PC-3 (cell line): Measurements from ENCODE around the gene DUSP19. TPM values are rescaled to one million over a fixed set of nuclear protein-coding genes. Genes with fewer than 3 reads are reported as not detected.

Experiments used
- ATAC-seq: fragments of 200-7000 bp; cut with Tn5 transposase; 2 replicates; pipeline ENCODE4 v1.9.1; 2020; ENCODE audit warnings: mild to moderate bottlenecking, moderate library complexity
- BruUV-seq: library from RNA; stranded (reverse); fragments of 400-500 nt; replicated peaks from 2 replicates; lab custom pipeline; 2021; lab: Mats Ljungman, UMichigan
- CTCF ChIA-PET: fragments of 300-600 bp; sonication (Branson Sonifier 250); formaldehyde crosslinking; loops from one replicate; lab custom pipeline; 2022; ENCODE audit warnings: antibody characterized with exemption; lab: Charles Lee
- POLR2A ChIA-PET: fragments of 300-600 bp; sonication (Branson Sonifier 250); formaldehyde crosslinking; loops from one replicate; lab custom pipeline; 2022; ENCODE audit warnings: antibody characterized with exemption; ENCODE audit not compliant: unreplicated experiment; lab: Charles Lee
- DNase-seq: peaks from one replicate; pipeline ENCODE4 v3.0.0-alpha.2; 2015
- H2AFZ ChIP-seq: fragments of 300-600 bp; sonication (generic); 2 replicates; pipeline ENCODE4 v1.6.0; 2016; ENCODE audit warnings: antibody characterized with exemption, low read length
- H3F3A ChIP-seq: fragments of 300-600 bp; sonication (generic); one replicate; pipeline ENCODE4 v1.6.0; 2017; ENCODE audit warnings: antibody characterized with exemption, low read length, control low read depth, mild to moderate bottlenecking; ENCODE audit not compliant: unreplicated experiment
- H3K27ac ChIP-seq: fragments of 300-600 bp; sonication (generic); 2 replicates; pipeline ENCODE4 v1.5.1; 2016; ENCODE audit warnings: mild to moderate bottlenecking, low read length
- H3K27me3 ChIP-seq: fragments of 300-600 bp; sonication (generic); 2 replicates; pipeline ENCODE4 v1.6.1; 2016; ENCODE audit warnings: low read length, mixed read lengths
- H3K36me3 ChIP-seq: fragments of 300-600 bp; sonication (generic); 2 replicates; pipeline ENCODE4 v1.6.1; 2016; ENCODE audit warnings: low read depth, mixed run types, low read length, mixed read lengths
- H3K4me1 ChIP-seq: fragments of 300-600 bp; sonication (generic); 2 replicates; pipeline ENCODE4 v1.5.1; 2016; ENCODE audit warnings: low read length; ENCODE audit not compliant: insufficient read depth
- H3K4me2 ChIP-seq: fragments of 300-600 bp; sonication (generic); 2 replicates; pipeline ENCODE4 v1.6.0; 2016; ENCODE audit warnings: low read length
- H3K4me3 ChIP-seq: fragments of 300-600 bp; sonication (generic); 2 replicates; pipeline ENCODE4 v1.5.1; 2016; ENCODE audit warnings: mild to moderate bottlenecking, low read length, mixed read lengths
- H3K79me2 ChIP-seq: fragments of 300-600 bp; sonication (generic); 2 replicates; pipeline ENCODE4 v1.6.1; 2017; ENCODE audit warnings: low read length, mixed read lengths
- H3K9ac ChIP-seq: fragments of 300-600 bp; sonication (generic); 2 replicates; pipeline ENCODE4 v1.6.0; 2016; ENCODE audit warnings: mild to moderate bottlenecking, low read length
- H3K9me2 ChIP-seq: fragments of 300-600 bp; sonication (generic); replicated peaks from 2 replicates; pipeline ENCODE4 v1.6.1; 2016; ENCODE audit warnings: mixed run types, low read length, mixed read lengths
- H3K9me3 ChIP-seq: fragments of 300-600 bp; sonication (generic); 2 replicates; pipeline ENCODE4 v1.6.1; 2016; ENCODE audit warnings: low read length, mixed read lengths
- H4K20me1 ChIP-seq: fragments of 300-600 bp; sonication (generic); 2 replicates; pipeline ENCODE4 v1.6.1; 2016; ENCODE audit warnings: low read length, mixed read lengths
- EZH2 ChIP-seq: fragments of 300-600 bp; sonication (generic); IDR thresholded peaks from one replicate; pipeline ENCODE4 v1.6.1; 2017; ENCODE audit warnings: antibody characterized with exemption, mild to moderate bottlenecking, low read length; ENCODE audit not compliant: unreplicated experiment
- EZH2phosphoT487 ChIP-seq: fragments of 300-600 bp; sonication (generic); IDR thresholded peaks from 2 replicates; pipeline ENCODE4 v1.6.1; 2018; ENCODE audit warnings: mild to moderate bottlenecking, antibody characterized with exemption, low read length, borderline replicate concordance
- intact Hi-C: fragments of 100-400 bp; cut with micrococcal nuclease; formaldehyde crosslinking; loops from 2 replicates; pipeline ENCODE4 v1.9.0; 2023
- total RNA-seq: library from RNA; depleted of rRNA; stranded (reverse); fragments of >200 nt; gene quantifications from 2 replicates; pipeline ENCODE4 v1.2.3, GENCODE V29; 2014
- TF ChIP-seq, protein P1 (sequence below): fragments of 300-600 bp; sonication (generic); conservative IDR thresholded peaks from 2 replicates; pipeline ENCODE4 v1.5.1; 2017; ENCODE audit warnings: antibody characterized with exemption, low read depth, mild to moderate bottlenecking, low read length

DUSP19 gene
- total RNA-seq, 1 experiment from 2014 or later, result 0.51 TPM

DNA sequence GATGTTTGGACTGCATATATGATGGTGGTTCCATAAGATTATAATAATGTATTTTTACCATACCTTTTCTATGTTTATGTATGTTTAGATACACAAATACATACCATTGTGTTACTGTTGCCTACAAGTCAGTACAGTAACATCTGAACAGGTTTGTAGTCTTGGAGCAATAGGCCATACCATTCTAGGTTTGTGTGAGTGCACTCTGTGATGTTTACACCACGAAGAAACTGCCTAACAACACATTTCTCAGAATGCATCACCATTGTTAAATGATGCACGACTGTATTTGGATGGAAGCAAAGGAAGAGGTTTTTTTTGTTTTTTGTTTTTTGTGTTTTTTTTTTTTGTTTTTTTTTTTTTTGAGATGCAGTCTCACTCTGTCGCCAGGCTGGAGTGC, 9.5 kb downstream of the DUSP19 start:
- H3K9me3 ChIP-seq, result no peaks in the 10 kb centered on the region
- DNase-seq (no peak), ATAC-seq (no peak)
- no peaks in the 10 kb centered on the region for H3K79me2 ChIP-seq
- no peaks in the 10 kb centered on the region for H3K27me3 ChIP-seq
- intact Hi-C loops, result no loop called here
- no TSS peak for BruUV-seq
- no peak overlapping the region for H3K27ac ChIP-seq
- no peak overlapping the region for H2AFZ ChIP-seq
- H3K4me1 ChIP-seq, result no peaks in the 10 kb centered on the region
- CTCF ChIA-PET, result no interaction called here
- no peaks in the 10 kb centered on the region for H3K9me2 ChIP-seq
- no peaks in the 10 kb centered on the region for H4K20me1 ChIP-seq
- no peak overlapping the region for H3K4me2 ChIP-seq
- H3K4me3 ChIP-seq, result no peak overlapping the region
- H3K9ac ChIP-seq, result no peak overlapping the region
- no peaks in the 10 kb centered on the region for H3K36me3 ChIP-seq
- TF ChIP-seq EZH2phosphoT487, result no peak
- TF ChIP-seq EZH2, result no peak
- TF ChIP-seq, protein P1, sequence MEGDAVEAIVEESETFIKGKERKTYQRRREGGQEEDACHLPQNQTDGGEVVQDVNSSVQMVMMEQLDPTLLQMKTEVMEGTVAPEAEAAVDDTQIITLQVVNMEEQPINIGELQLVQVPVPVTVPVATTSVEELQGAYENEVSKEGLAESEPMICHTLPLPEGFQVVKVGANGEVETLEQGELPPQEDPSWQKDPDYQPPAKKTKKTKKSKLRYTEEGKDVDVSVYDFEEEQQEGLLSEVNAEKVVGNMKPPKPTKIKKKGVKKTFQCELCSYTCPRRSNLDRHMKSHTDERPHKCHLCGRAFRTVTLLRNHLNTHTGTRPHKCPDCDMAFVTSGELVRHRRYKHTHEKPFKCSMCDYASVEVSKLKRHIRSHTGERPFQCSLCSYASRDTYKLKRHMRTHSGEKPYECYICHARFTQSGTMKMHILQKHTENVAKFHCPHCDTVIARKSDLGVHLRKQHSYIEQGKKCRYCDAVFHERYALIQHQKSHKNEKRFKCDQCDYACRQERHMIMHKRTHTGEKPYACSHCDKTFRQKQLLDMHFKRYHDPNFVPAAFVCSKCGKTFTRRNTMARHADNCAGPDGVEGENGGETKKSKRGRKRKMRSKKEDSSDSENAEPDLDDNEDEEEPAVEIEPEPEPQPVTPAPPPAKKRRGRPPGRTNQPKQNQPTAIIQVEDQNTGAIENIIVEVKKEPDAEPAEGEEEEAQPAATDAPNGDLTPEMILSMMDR, result no peak
- POLR2A ChIA-PET, result no interaction called here
- H3F3A ChIP-seq, result no peaks in the 10 kb centered on the region

DNA sequence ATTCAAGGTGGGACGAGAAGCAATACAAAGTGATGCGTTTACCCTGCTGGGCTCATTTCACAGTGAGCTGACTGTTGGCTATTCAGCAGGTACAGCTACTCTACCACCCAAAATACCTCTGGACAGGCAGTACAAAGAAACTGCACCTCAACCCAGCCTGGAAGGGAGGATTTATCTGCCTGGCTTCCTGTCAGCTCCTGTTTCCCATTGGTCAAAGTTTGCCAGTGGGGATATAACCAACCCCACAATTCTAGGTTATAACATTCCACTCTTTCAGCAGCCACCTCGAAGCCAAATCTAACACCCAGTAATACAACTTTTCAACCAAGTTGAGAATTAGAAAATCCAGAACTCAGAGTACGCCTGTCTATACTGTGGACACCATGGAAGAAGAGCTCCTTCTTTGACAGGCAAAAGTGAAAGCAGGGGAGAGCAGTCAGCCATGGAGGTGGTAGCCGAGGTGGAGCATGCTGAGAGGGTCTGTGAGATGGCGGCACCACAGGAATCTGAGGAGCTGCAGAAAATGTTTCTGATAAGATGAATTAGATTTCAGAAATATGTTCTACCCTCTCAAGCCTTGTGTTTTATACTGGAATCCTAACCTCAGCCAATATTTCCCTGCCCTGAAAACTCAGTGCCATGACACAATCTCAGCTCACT, 10.8 kb downstream of the DUSP19 start:
- Histone ChIP-seq H3K27ac (no peak overlapping the region), H2AFZ (no peak overlapping the region), H3K27me3 (no peaks in the 10 kb centered on the region), H3K4me3 (no peak overlapping the region), H3K4me1 (peaks cover 7% of the 10 kb centered on the region), H3F3A (no peaks in the 10 kb centered on the region), H3K36me3 (no peaks in the 10 kb centered on the region), H3K9ac (no peak overlapping the region), H3K9me2 (no peaks in the 10 kb centered on the region), H4K20me1 (no peaks in the 10 kb centered on the region), H3K9me3 (no peaks in the 10 kb centered on the region), H3K4me2 (no peak overlapping the region), H3K79me2 (no peaks in the 10 kb centered on the region)
- ChIA-PET CTCF (no interaction called here), POLR2A (no interaction called here)
- ATAC-seq (no peak), DNase-seq (no peak)
- intact Hi-C loops, result no loop called here
- no TSS peak for BruUV-seq
- TF ChIP-seq EZH2phosphoT487 (no peak), EZH2 (no peak)
- TF ChIP-seq, protein P1, result no peak

DNA sequence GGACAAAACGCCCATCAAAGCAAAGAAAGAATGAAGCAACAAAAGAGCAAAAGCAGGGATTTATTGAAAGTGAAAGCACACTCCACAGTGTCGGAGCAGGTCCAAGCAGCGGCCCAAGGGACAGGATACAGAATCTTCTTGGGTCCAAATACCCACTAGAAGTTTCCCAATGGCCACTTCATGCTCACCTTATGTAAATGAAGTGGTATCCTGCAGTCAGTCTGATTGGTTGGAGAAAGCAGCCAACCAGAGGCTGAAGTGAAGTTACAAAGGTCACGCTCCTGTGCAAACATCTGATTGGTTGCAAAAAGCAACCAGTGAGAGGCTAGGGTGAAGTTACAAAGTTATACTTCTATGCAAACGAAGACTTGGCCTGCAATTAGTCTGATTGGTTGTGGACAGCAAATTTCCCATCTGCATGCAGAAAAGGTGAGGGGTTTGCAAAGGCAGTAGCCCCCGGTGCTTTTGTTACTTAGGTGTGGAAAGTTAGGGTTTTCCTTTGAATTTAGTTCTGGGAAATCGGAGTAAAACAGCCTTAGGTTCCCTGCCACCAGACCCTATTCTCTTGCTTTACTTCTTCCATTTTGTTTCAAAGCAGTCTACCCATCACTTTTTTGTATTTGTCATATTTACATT, 12.9 kb downstream of the DUSP19 start:
- Histone ChIP-seq H3K9me3 (no peaks in the 10 kb centered on the region), H2AFZ (no peak overlapping the region), H3K9ac (no peak overlapping the region), H3K9me2 (no peaks in the 10 kb centered on the region), H4K20me1 (no peaks in the 10 kb centered on the region), H3K27ac (no peak overlapping the region), H3K4me2 (no peak overlapping the region), H3K27me3 (no peaks in the 10 kb centered on the region), H3F3A (no peaks in the 10 kb centered on the region), H3K36me3 (no peaks in the 10 kb centered on the region), H3K79me2 (no peaks in the 10 kb centered on the region), H3K4me3 (no peak overlapping the region), H3K4me1 (peaks cover 11% of the 10 kb centered on the region)
- TF ChIP-seq, protein P1, result no peak
- TF ChIP-seq EZH2phosphoT487 (no peak), EZH2 (no peak)
- CTCF ChIA-PET, result no interaction called here
- ATAC-seq (no peak), DNase-seq (no peak)
- BruUV-seq, result no TSS peak
- intact Hi-C loops, result loop anchor here (10.0 kb wide), 1 partner anchor 327 kb away; no protein-coding TSS in a partner anchor
- POLR2A ChIA-PET, result no interaction called here
